Duodenal mucosa (tissue), 2 donors: Measurements from ENCODE around the gene OSBPL10.
"Not testable (repeated sequence)": the region's sequence is repeated elsewhere in the genome, so short reads cannot be mapped to it uniquely, and the experiment has no call there.

Experiments
- H3K27ac ChIP-seq: one replicate; pipeline ENCODE4 v1.7.0; 2013; ENCODE audit warnings: low read depth, low read length
- H3K27me3 ChIP-seq, 2 donors: one replicate each; pipeline ENCODE4 v1.7.0; 2013; ENCODE audit warnings: low read length in 2 of 2, control low read depth in 1 of 2; ENCODE audit not compliant: insufficient read depth in 2 of 2, control insufficient read depth in 1 of 2
- H3K36me3 ChIP-seq, 2 donors: one replicate each; pipeline ENCODE4 v1.7.0; 2013; ENCODE audit warnings: low read length in 2 of 2, control low read depth in 1 of 2; ENCODE audit not compliant: insufficient read depth in 2 of 2, control insufficient read depth in 1 of 2
- H3K4me1 ChIP-seq, 2 donors: one replicate each; pipeline ENCODE4 v1.7.0; 2013; ENCODE audit warnings: low read length in 2 of 2, control low read depth in 1 of 2; ENCODE audit not compliant: insufficient read depth in 2 of 2, control insufficient read depth in 1 of 2
- H3K4me3 ChIP-seq, 2 donors: one replicate each; pipeline ENCODE4 v1.7.0; 2013; ENCODE audit warnings: low read length in 2 of 2, low read depth in 1 of 2
- H3K9ac ChIP-seq, 2 donors: one replicate each; pipeline ENCODE4 v1.7.0; 2013; ENCODE audit warnings: low read length in 2 of 2, low read depth in 1 of 2
- H3K9me3 ChIP-seq, 2 donors: one replicate each; pipeline ENCODE4 v1.7.0; 2013; ENCODE audit warnings: low read length in 2 of 2, control low read depth in 1 of 2; ENCODE audit not compliant: control insufficient read depth in 1 of 2

OSBPL10 gene

GRCh38 chr3:31696009-31696297, 285.1 kb downstream of the OSBPL10 start:
- no peak overlapping the region for H3K27ac ChIP-seq
- H3K9me3 ChIP-seq = no peaks in the 10 kb centered on the region
- H3K36me3 ChIP-seq = no peaks in the 10 kb centered on the region
- no peak overlapping the region for H3K4me3 ChIP-seq
- no peak overlapping the region for H3K9ac ChIP-seq
- H3K27me3 ChIP-seq = no peaks in the 10 kb centered on the region
- no peaks in the 10 kb centered on the region for H3K4me1 ChIP-seq

GRCh38 chr3:31695280-31696008, 285.6 kb downstream of the OSBPL10 start:
- no peak overlapping the region for H3K27ac ChIP-seq
- no peaks in the 10 kb centered on the region for H3K4me1 ChIP-seq
- no peaks in the 10 kb centered on the region for H3K36me3 ChIP-seq
- H3K9me3 ChIP-seq = no peaks in the 10 kb centered on the region
- H3K9ac ChIP-seq = no peak overlapping the region
- H3K27me3 ChIP-seq = no peaks in the 10 kb centered on the region
- no peak overlapping the region for H3K4me3 ChIP-seq

GRCh38 chr3:31693346-31693745, 287.7 kb downstream of the OSBPL10 start:
- H3K9me3 ChIP-seq = no peaks in the 10 kb centered on the region

GRCh38 chr3:31692751-31693150, 288.3 kb downstream of the OSBPL10 start:
- Histone ChIP-seq H3K27me3 (no peaks in the 10 kb centered on the region), H3K9ac (no peak overlapping the region), H3K4me3 (no peak overlapping the region), H3K9me3 (no peaks in the 10 kb centered on the region), H3K27ac (no peak overlapping the region), H3K36me3 (no peaks in the 10 kb centered on the region), H3K4me1 (no peaks in the 10 kb centered on the region)

More at GRCh38 chr3:31693346-31693745, 287.7 kb downstream of the OSBPL10 start:
- Histone ChIP-seq H3K27ac (no peak overlapping the region), H3K36me3 (no peaks in the 10 kb centered on the region), H3K4me1 (no peaks in the 10 kb centered on the region), H3K27me3 (no peaks in the 10 kb centered on the region), H3K4me3 (no peak overlapping the region), H3K9ac (no peak overlapping the region)

- Histone ChIP-seq H3K4me3 (no peak overlapping the region), H3K4me1 (no peaks in the 10 kb centered on the region), H3K36me3 (no peaks in the 10 kb centered on the region), H3K27ac (no peak overlapping the region), H3K27me3 (no peaks in the 10 kb centered on the region), H3K9me3 (no peaks in the 10 kb centered on the region), H3K9ac (no peak overlapping the region)
Measured at GRCh38 chr3:31690771-31691170, 290.3 kb downstream of the OSBPL10 start.

- H3K4me3 ChIP-seq, H3K36me3 ChIP-seq, H3K4me1 ChIP-seq, H3K9me3 ChIP-seq, H3K9ac ChIP-seq, H3K27ac ChIP-seq, H3K27me3 ChIP-seq: not testable (repeated sequence)
Measured at GRCh38 chr3:31689523-31689922, 291.5 kb downstream of the OSBPL10 start.

GRCh38 chr3:31688984-31689383, 292.1 kb downstream of the OSBPL10 start:
- no peaks in the 10 kb centered on the region for H3K9me3 ChIP-seq
- no peak overlapping the region for H3K9ac ChIP-seq
- H3K36me3 ChIP-seq = no peaks in the 10 kb centered on the region
- no peaks in the 10 kb centered on the region for H3K4me1 ChIP-seq
- H3K4me3 ChIP-seq = no peak overlapping the region
- no peaks in the 10 kb centered on the region for H3K27me3 ChIP-seq
- no peak overlapping the region for H3K27ac ChIP-seq

- Histone ChIP-seq H3K4me1 (no peaks in the 10 kb centered on the region), H3K27ac (no peak overlapping the region), H3K9ac (no peak overlapping the region), H3K9me3 (no peaks in the 10 kb centered on the region), H3K36me3 (peaks cover 0 to 9% of the 10 kb centered on the region in 2 donors), H3K4me3 (no peak overlapping the region), H3K27me3 (no peaks in the 10 kb centered on the region)
Measured at GRCh38 chr3:31687020-31687802, 293.9 kb downstream of the OSBPL10 start.

- Histone ChIP-seq H3K27me3 (no peaks in the 10 kb centered on the region), H3K9ac (no peak overlapping the region), H3K27ac (no peak overlapping the region), H3K36me3 (peaks cover 0 to 9% of the 10 kb centered on the region in 2 donors), H3K4me1 (no peaks in the 10 kb centered on the region), H3K4me3 (no peak overlapping the region), H3K9me3 (no peaks in the 10 kb centered on the region)
Measured at GRCh38 chr3:31680072-31680870, 300.8 kb downstream of the OSBPL10 start.

GRCh38 chr3:31676556-31676955, 304.5 kb downstream of the OSBPL10 start:
- H3K27me3 ChIP-seq = no peaks in the 10 kb centered on the region
- H3K9ac ChIP-seq = no peak overlapping the region

More at GRCh38 chr3:31676556-31676955, 304.5 kb downstream of the OSBPL10 start:
- Histone ChIP-seq H3K36me3 (no peaks in the 10 kb centered on the region), H3K9me3 (no peaks in the 10 kb centered on the region), H3K4me3 (no peak overlapping the region), H3K4me1 (peaks cover 3 to 5% of the 10 kb centered on the region in 2 donors), H3K27ac (no peak overlapping the region)
